Hepatocyte (in vitro differentiated cells): ENCODE data around the gene ZNF385A. TPM values are rescaled to one million over a fixed set of nuclear protein-coding genes. Genes with fewer than 3 reads are reported as not detected.

Experiments
- DNase-seq: peaks from one replicate; pipeline ENCODE4 v3.0.0-alpha.2; 2016; ENCODE audit warnings: low spot score
- H2AFZ ChIP-seq: fragments of 200-600 bp; sonication (generic); 2 replicates; pipeline ENCODE4 v1.6.0; 2016; ENCODE audit warnings: antibody characterized with exemption, mild to moderate bottlenecking
- H3K27ac ChIP-seq: fragments of 200-600 bp; sonication (generic); 2 replicates; pipeline ENCODE4 v1.5.1; 2016; ENCODE audit warnings: mild to moderate bottlenecking
- H3K27me3 ChIP-seq: fragments of 200-600 bp; sonication (generic); 2 replicates; pipeline ENCODE4 v1.6.1; 2016
- H3K36me3 ChIP-seq: fragments of 200-600 bp; sonication (generic); replicated peaks from 2 replicates; pipeline ENCODE4 v1.5.1; 2016; ENCODE audit warnings: low read depth; ENCODE audit not compliant: insufficient read depth
- H3K4me1 ChIP-seq: fragments of 200-600 bp; sonication (generic); 2 replicates; pipeline ENCODE4 v1.5.1; 2016; ENCODE audit warnings: mild to moderate bottlenecking, moderate library complexity; ENCODE audit not compliant: insufficient read depth
- H3K4me2 ChIP-seq: fragments of 200-600 bp; sonication (generic); 2 replicates; pipeline ENCODE4 v1.6.0; 2016
- H3K4me3 ChIP-seq: fragments of 200-600 bp; sonication (generic); 2 replicates; pipeline ENCODE4 v1.5.1; 2016; ENCODE audit warnings: mild to moderate bottlenecking
- H3K79me2 ChIP-seq: fragments of 200-600 bp; sonication (generic); 2 replicates; pipeline ENCODE4 v1.6.0; 2017; ENCODE audit warnings: mild to moderate bottlenecking
- H3K9me2 ChIP-seq: fragments of 200-600 bp; sonication (generic); replicated peaks from 2 replicates; pipeline ENCODE4 v1.6.0; 2017; ENCODE audit warnings: mild to moderate bottlenecking; ENCODE audit not compliant: insufficient read depth
- H3K9me3 ChIP-seq: fragments of 200-600 bp; sonication (generic); 2 replicates; pipeline ENCODE4 v1.5.1; 2016; ENCODE audit warnings: low read depth, mild to moderate bottlenecking
- H4K20me1 ChIP-seq: fragments of 200-600 bp; sonication (generic); 2 replicates; pipeline ENCODE4 v1.6.0; 2016; ENCODE audit warnings: mild to moderate bottlenecking; ENCODE audit not compliant: insufficient read depth, poor library complexity, severe bottlenecking
- EZH2 ChIP-seq: fragments of 200-600 bp; sonication (generic); IDR thresholded peaks from 2 replicates; pipeline ENCODE4 v1.6.1; 2016; ENCODE audit warnings: antibody characterized with exemption, mild to moderate bottlenecking, borderline replicate concordance
- EZH2phosphoT487 ChIP-seq: fragments of 200-600 bp; sonication (generic); IDR thresholded peaks from one replicate; pipeline ENCODE4 v1.6.1; 2018; ENCODE audit warnings: antibody characterized with exemption, mild to moderate bottlenecking, low read depth, moderate library complexity; ENCODE audit not compliant: unreplicated experiment, severe bottlenecking
- WGBS: methylation state at CpG from one replicate; pipeline ENCODE4 v1.1.6; 2016; ENCODE audit warnings: low lambda C conversion rate; ENCODE audit errors: missing lambda C conversion rate; 5-methylcytosine and 5-hydroxymethylcytosine counted together
- polyA plus RNA-seq: library from polyadenylated mRNA; unstranded; fragments of >200 nt; fragmentation: Nextera tagmentation; extraction: Ambion mirVana; gene quantifications from 2 replicates; pipeline ENCODE4 v1.2.1, GENCODE V29; 2016
- total RNA-seq: library from RNA; depleted of rRNA; stranded (reverse); fragments of >200 nt; gene quantifications from 2 replicates; pipeline ENCODE4 v1.2.3, GENCODE V29; 2014
- TF ChIP-seq, protein P1 (sequence below): fragments of 200-600 bp; sonication (generic); IDR thresholded peaks from 2 replicates; pipeline ENCODE4 v1.5.1; 2016; ENCODE audit warnings: antibody characterized with exemption, mild to moderate bottlenecking; ENCODE audit not compliant: poor library complexity

ZNF385A gene
- total and polyA plus RNA-seq, 2 experiments from 2014 or later: 4.2 to 5.6 TPM

DNA sequence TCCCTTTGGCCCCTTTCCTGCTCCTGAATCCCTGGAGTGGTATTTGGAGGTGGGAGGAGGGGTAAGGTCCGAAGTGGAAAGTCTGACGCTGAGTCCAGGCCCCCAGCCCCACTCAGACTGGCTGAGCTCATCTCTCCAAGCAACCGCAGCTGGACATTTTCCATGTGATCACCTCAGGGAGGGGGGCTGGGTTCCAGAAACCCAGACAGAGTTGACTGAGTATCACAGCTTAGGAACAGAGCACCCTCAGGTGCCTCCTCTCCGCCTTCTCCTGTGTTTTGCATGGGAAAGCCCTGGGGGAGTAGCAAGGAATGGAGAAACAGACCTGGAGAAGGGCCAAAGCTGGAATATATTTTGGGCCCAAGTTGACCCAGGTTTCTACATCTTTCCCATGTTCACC, 42.6 kb upstream of the ZNF385A start:
- Histone ChIP-seq H3K4me2 (no peak overlapping the region), H2AFZ (no peak overlapping the region), H3K79me2 (no peaks in the 10 kb centered on the region), H4K20me1 (no peaks in the 10 kb centered on the region), H3K4me1 (peaks cover 7% of the 10 kb centered on the region), H3K27ac (no peak overlapping the region), H3K4me3 (no peak overlapping the region), H3K9me2 (no peaks in the 10 kb centered on the region), H3K36me3 (no peaks in the 10 kb centered on the region), H3K9me3 (no peaks in the 10 kb centered on the region), H3K27me3 (peaks cover 12% of the 10 kb centered on the region)
- WGBS: 71% methylated on average over 4 of the region's 4 CpGs
- no peak for DNase-seq
- TF ChIP-seq EZH2 (no peak), EZH2phosphoT487 (no peak)
- TF ChIP-seq, protein P1, sequence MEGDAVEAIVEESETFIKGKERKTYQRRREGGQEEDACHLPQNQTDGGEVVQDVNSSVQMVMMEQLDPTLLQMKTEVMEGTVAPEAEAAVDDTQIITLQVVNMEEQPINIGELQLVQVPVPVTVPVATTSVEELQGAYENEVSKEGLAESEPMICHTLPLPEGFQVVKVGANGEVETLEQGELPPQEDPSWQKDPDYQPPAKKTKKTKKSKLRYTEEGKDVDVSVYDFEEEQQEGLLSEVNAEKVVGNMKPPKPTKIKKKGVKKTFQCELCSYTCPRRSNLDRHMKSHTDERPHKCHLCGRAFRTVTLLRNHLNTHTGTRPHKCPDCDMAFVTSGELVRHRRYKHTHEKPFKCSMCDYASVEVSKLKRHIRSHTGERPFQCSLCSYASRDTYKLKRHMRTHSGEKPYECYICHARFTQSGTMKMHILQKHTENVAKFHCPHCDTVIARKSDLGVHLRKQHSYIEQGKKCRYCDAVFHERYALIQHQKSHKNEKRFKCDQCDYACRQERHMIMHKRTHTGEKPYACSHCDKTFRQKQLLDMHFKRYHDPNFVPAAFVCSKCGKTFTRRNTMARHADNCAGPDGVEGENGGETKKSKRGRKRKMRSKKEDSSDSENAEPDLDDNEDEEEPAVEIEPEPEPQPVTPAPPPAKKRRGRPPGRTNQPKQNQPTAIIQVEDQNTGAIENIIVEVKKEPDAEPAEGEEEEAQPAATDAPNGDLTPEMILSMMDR: no peak

GRCh38 chr12:54426690-54427089, 42.2 kb upstream of the ZNF385A start:
- H3K27me3 ChIP-seq: peaks cover 12% of the 10 kb centered on the region
- no peaks in the 10 kb centered on the region for H4K20me1 ChIP-seq
- TF ChIP-seq EZH2phosphoT487 (no peak), EZH2 (no peak)
- TF ChIP-seq, protein P1: no peak
- 91% methylated on average over 3 of the region's 3 CpGs for WGBS
- H3K9me3 ChIP-seq: no peaks in the 10 kb centered on the region
- no peak overlapping the region for H3K27ac ChIP-seq
- H2AFZ ChIP-seq: no peak overlapping the region
- no peaks in the 10 kb centered on the region for H3K79me2 ChIP-seq
- no peak overlapping the region for H3K4me2 ChIP-seq
- H3K36me3 ChIP-seq: no peaks in the 10 kb centered on the region
- no peaks in the 10 kb centered on the region for H3K9me2 ChIP-seq
- DNase-seq: no peak
- H3K4me3 ChIP-seq: no peak overlapping the region
- H3K4me1 ChIP-seq: peaks cover 7% of the 10 kb centered on the region

DNA sequence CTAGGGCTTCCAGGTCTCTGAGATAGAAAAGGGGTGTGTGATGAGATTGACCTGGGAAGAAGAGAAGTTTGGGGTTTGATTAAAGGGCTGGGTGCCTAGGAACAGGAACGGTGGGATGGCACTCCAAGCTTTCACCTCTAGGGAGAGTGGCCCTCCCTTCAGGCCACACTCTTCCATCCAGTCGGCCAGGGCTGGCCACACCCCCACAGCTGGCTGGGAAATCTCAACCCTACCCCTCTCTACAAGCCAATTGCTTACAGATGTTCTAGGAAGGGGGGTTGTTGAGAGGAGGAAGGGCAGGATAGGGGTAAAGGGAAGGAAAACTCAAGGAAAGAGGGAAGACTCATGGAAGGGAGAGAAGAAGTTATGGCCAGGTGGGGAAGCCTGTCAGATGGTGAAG, 41.2 kb upstream of the ZNF385A start:
- no peaks in the 10 kb centered on the region for H3K36me3 ChIP-seq
- no peaks in the 10 kb centered on the region for H4K20me1 ChIP-seq
- no peak for DNase-seq
- H3K4me1 ChIP-seq: peaks cover 7% of the 10 kb centered on the region
- 16% methylated on average over 2 of the region's 2 CpGs for WGBS
- H3K9me2 ChIP-seq: no peaks in the 10 kb centered on the region
- H3K27me3 ChIP-seq: peaks cover 12% of the 10 kb centered on the region
- TF ChIP-seq, protein P1: no peak
- H3K4me2 ChIP-seq: no peak overlapping the region
- H2AFZ ChIP-seq: no peak overlapping the region
- H3K27ac ChIP-seq: no peak overlapping the region
- H3K4me3 ChIP-seq: no peak overlapping the region
- H3K9me3 ChIP-seq: no peaks in the 10 kb centered on the region
- H3K79me2 ChIP-seq: no peaks in the 10 kb centered on the region

- Histone ChIP-seq H3K27ac (no peak overlapping the region), H2AFZ (no peak overlapping the region), H3K9me3 (no peaks in the 10 kb centered on the region), H3K4me2 (no peak overlapping the region), H3K79me2 (no peaks in the 10 kb centered on the region), H3K4me1 (peaks cover 11% of the 10 kb centered on the region), H4K20me1 (no peaks in the 10 kb centered on the region), H3K36me3 (no peaks in the 10 kb centered on the region), H3K4me3 (no peak overlapping the region), H3K27me3 (peaks cover 19% of the 10 kb centered on the region), H3K9me2 (no peaks in the 10 kb centered on the region)
- no peak for DNase-seq
- TF ChIP-seq EZH2phosphoT487 (no peak), EZH2 (no peak)
- TF ChIP-seq, protein P1: no peak
- 52% methylated on average over 3 of the region's 3 CpGs for WGBS
Measured at GRCh38 chr12:54424224-54424623, 39.7 kb upstream of the ZNF385A start.
